HepG2 (cell line): Measurements from ENCODE around the gene SERPINB10. TPM values are rescaled to one million over a fixed set of nuclear protein-coding genes. Genes with fewer than 3 reads are reported as not detected.

Experiments used
- CBFB ChIP-seq: sonication (generic); formaldehyde crosslinking; IDR thresholded peaks from 2 replicates; pipeline ENCODE4 v1.4.0; 2020; ENCODE audit warnings: missing genetic modification reagents
- CHD4 ChIP-seq: fragments of 200-600 bp; sonication (generic); IDR thresholded peaks from 2 replicates; pipeline ENCODE4 v1.7.0; 2017; ENCODE audit warnings: mild to moderate bottlenecking, low read length, borderline replicate concordance
- ELF4 ChIP-seq: sonication (generic); formaldehyde crosslinking; IDR thresholded peaks from 2 replicates; pipeline ENCODE4 v1.5.0; 2020; ENCODE audit warnings: missing genetic modification reagents, mild to moderate bottlenecking, moderate library complexity, borderline replicate concordance
- HDAC6 ChIP-seq: fragments of 200-600 bp; sonication (generic); IDR thresholded peaks from 2 replicates; pipeline ENCODE4 v1.7.0; 2017; ENCODE audit warnings: mild to moderate bottlenecking, antibody characterized with exemption, low read length, low read depth
- HNRNPH1 ChIP-seq: fragments of 200-400 bp; formaldehyde crosslinking; optimal IDR thresholded peaks from 2 replicates; pipeline ENCODE3; 2017; ENCODE audit warnings: mild to moderate bottlenecking, low read depth, low read length
- MTF2 ChIP-seq: sonication (generic); formaldehyde crosslinking; IDR thresholded peaks from 2 replicates; pipeline ENCODE4 v1.5.0; 2020; ENCODE audit warnings: missing genetic modification reagents, borderline replicate concordance
- MYNN ChIP-seq: sonication (generic); formaldehyde crosslinking; IDR thresholded peaks from 2 replicates; pipeline ENCODE4 v1.4.0; 2020; ENCODE audit warnings: mild to moderate bottlenecking, low read depth, missing genetic modification reagents
- SNAPC2 ChIP-seq: sonication (generic); formaldehyde crosslinking; IDR thresholded peaks from 2 replicates; pipeline ENCODE4 v1.8.1; 2022; ENCODE audit warnings: mild to moderate bottlenecking, missing genetic modification reagents
- SRY ChIP-seq: sonication (generic); formaldehyde crosslinking; IDR thresholded peaks from 2 replicates; pipeline ENCODE4 v1.8.0; 2022; ENCODE audit warnings: mild to moderate bottlenecking, missing genetic modification reagents
- SYNCRIP ChIP-seq: fragments of 200-400 bp; formaldehyde crosslinking; IDR thresholded peaks from 2 replicates; pipeline ENCODE4 v1.6.1; 2018; ENCODE audit warnings: mild to moderate bottlenecking, low read depth, low read length; ENCODE audit not compliant: insufficient read depth
- ZFP36L1 ChIP-seq: sonication (generic); formaldehyde crosslinking; IDR thresholded peaks from 2 replicates; pipeline ENCODE4 v1.8.0; 2022; ENCODE audit warnings: mild to moderate bottlenecking, missing genetic modification reagents, moderate library complexity
- ZNF382 ChIP-seq: sonication (generic); formaldehyde crosslinking; IDR thresholded peaks from 2 replicates; pipeline ENCODE4 v1.5.0; 2020; ENCODE audit warnings: missing genetic modification reagents, mild to moderate bottlenecking, borderline replicate concordance
- ZNF564 ChIP-seq: sonication (generic); formaldehyde crosslinking; IDR thresholded peaks from 2 replicates; pipeline ENCODE4 v1.8.1; 2023; ENCODE audit warnings: mild to moderate bottlenecking, missing genetic modification reagents
- ZNF616 ChIP-seq: sonication (generic); formaldehyde crosslinking; IDR thresholded peaks from 2 replicates; pipeline ENCODE4 v1.5.0; 2020; ENCODE audit warnings: low read depth, mild to moderate bottlenecking, missing genetic modification reagents
- polyA plus RNA-seq, 8 experiments: library from polyadenylated mRNA; depleted of rRNA in 3 of 8; stranded (reverse) in 7 of 8; unstranded in 1 of 8; fragments of >200 nt; fragmentation: Illumina TruSeq in 4 of 8; extraction: Trizol in 4 of 8; gene quantifications; 2 replicates each; pipeline versions ENCODE4 v1.2.1 to v1.2.3, GENCODE V29; 2011 to 2016; ENCODE audit warnings: low read depth in 4 of 8, missing spikeins in 1 of 8, mixed read lengths in 1 of 8; ENCODE audit not compliant: insufficient read depth in 1 of 8
- total RNA-seq, 5 experiments: library from RNA; depleted of rRNA; stranded (reverse); fragments of >200 nt; fragmentation: Illumina TruSeq; extraction: Trizol; gene quantifications; 2 replicates each; pipeline ENCODE4 v1.2.3, GENCODE V29; 2016; ENCODE audit warnings: low read depth in 1 of 5
- TF ChIP-seq, protein P1 (sequence below): sonication (generic); formaldehyde crosslinking; IDR thresholded peaks from 2 replicates; pipeline ENCODE4 v1.4.0; 2020; ENCODE audit warnings: mild to moderate bottlenecking, missing genetic modification reagents
- TF ChIP-seq, protein P2 (sequence below): sonication (generic); formaldehyde crosslinking; IDR thresholded peaks from 2 replicates; pipeline ENCODE4 v1.8.1; 2023; ENCODE audit warnings: missing genetic modification reagents, inconsistent platforms, borderline replicate concordance
- TF ChIP-seq, protein P3 (sequence below): sonication (generic); formaldehyde crosslinking; IDR thresholded peaks from 2 replicates; pipeline ENCODE4 v1.5.1; 2020; ENCODE audit warnings: missing genetic modification reagents, mild to moderate bottlenecking, borderline replicate concordance
- TF ChIP-seq, protein P4 (sequence below): sonication (generic); formaldehyde crosslinking; IDR thresholded peaks from 2 replicates; pipeline ENCODE4 v1.8.0; 2022; ENCODE audit warnings: missing genetic modification reagents, mild to moderate bottlenecking, borderline replicate concordance
- TF ChIP-seq, protein P5 (sequence below): sonication (generic); formaldehyde crosslinking; IDR thresholded peaks from 2 replicates; pipeline ENCODE4 v1.4.0; 2020; ENCODE audit warnings: mild to moderate bottlenecking, low read depth, missing genetic modification reagents
- TF ChIP-seq, protein P6 (sequence below): IDR thresholded peaks from 2 replicates; pipeline ENCODE4 v1.6.1; 2016; ENCODE audit warnings: mild to moderate bottlenecking, missing biosample characterization, missing genetic modification reagents

The SERPINB10 gene
- total and polyA plus RNA-seq, 2 of the 13 experiments (the other 11 are each of a cell fraction or from before 2014, with no cell fraction given) = not detected

DNA sequence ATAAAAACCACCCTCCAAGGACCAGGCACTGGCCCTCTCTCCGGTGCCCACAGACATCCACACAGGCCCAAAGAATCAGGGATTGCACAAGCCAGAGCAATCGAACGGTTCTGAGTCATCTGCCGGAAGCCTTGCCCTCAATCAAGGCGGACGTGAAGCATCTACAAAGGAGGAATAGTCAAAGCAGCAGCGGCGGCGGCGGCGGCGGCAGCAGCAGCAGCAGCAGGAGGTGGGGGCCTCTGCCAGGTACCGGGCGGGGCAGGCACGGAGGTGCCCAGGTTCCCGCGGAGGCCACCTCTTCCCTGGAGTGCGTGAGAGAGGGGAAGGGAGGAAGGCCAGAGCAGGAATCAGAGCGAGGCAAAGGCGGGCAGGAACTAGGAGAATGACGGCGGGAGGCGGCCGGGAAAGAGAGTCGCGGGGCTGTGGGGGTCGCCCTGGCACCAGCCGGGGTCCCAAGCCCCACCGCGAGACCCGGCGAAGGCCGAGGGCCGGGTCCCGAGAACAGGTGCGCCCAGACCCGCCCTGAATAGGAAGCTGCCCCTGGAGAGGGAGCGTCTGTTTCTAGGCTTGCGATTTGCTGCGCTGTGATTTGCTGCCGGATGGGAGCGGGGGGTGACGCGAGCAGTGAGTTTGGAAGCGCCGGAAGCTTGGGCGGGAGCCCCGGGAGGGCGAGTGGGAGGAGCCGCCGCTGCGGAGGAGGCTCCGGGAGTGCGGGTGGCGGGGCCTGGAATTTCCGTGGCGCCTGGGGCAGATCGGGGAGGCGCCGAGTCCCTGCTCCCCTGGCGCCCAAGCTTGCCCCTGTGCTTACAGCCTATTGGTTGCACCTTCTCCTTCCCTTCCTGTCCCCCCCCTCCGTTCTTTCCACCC lies 62.4 kb downstream of the SERPINB10 start, which contains the start of gene SERPINB8 (continued):
- TF ChIP-seq, protein P1, sequence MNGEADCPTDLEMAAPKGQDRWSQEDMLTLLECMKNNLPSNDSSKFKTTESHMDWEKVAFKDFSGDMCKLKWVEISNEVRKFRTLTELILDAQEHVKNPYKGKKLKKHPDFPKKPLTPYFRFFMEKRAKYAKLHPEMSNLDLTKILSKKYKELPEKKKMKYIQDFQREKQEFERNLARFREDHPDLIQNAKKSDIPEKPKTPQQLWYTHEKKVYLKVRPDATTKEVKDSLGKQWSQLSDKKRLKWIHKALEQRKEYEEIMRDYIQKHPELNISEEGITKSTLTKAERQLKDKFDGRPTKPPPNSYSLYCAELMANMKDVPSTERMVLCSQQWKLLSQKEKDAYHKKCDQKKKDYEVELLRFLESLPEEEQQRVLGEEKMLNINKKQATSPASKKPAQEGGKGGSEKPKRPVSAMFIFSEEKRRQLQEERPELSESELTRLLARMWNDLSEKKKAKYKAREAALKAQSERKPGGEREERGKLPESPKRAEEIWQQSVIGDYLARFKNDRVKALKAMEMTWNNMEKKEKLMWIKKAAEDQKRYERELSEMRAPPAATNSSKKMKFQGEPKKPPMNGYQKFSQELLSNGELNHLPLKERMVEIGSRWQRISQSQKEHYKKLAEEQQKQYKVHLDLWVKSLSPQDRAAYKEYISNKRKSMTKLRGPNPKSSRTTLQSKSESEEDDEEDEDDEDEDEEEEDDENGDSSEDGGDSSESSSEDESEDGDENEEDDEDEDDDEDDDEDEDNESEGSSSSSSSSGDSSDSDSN (CRISPR knock-in tag) = peak; percentile 80; the same call in 1 of the 2 replicates
- TF ChIP-seq SRY (CRISPR knock-in tag) (no peak), HNRNPH1 (no peak), ELF4 (no peak; the same call in 1 of the 2 replicates), ZNF564 (CRISPR knock-in tag) (no peak), CBFB (CRISPR knock-in tag) (peak; percentile 32; the same call in 1 of the 2 replicates), CHD4 (no peak), ZNF616 (CRISPR knock-in tag) (no peak), SYNCRIP (no peak), ZFP36L1 (0 out of 2 replicates have a peak, but pooled peaks have one; percentile 49), SNAPC2 (CRISPR knock-in tag) (no peak), MTF2 (CRISPR knock-in tag) (peak; percentile 61; the same call in 1 of the 2 replicates), ZNF382 (CRISPR knock-in tag) (no peak), HDAC6 (no peak), MYNN (no peak)
- TF ChIP-seq, protein P2, sequence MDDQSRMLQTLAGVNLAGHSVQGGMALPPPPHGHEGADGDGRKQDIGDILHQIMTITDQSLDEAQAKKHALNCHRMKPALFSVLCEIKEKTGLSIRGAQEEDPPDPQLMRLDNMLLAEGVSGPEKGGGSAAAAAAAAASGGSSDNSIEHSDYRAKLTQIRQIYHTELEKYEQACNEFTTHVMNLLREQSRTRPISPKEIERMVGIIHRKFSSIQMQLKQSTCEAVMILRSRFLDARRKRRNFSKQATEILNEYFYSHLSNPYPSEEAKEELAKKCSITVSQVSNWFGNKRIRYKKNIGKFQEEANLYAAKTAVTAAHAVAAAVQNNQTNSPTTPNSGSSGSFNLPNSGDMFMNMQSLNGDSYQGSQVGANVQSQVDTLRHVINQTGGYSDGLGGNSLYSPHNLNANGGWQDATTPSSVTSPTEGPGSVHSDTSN (CRISPR knock-in tag) = no peak
- TF ChIP-seq, protein P3, sequence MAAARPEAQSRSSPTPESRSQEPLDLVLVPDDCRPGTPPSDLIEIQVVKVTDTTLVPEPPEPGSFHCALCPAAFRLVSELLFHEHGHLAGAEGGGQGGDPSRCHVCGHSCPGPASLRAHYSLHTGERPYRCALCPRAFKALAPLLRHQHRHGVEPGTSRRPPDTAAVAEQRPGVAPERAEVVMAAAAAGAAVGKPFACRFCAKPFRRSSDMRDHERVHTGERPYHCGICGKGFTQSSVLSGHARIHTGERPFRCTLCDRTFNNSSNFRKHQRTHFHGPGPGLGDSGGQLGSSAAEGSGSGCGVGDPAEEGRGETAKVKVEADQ (CRISPR knock-in tag) = no peak
- TF ChIP-seq, protein P4, sequence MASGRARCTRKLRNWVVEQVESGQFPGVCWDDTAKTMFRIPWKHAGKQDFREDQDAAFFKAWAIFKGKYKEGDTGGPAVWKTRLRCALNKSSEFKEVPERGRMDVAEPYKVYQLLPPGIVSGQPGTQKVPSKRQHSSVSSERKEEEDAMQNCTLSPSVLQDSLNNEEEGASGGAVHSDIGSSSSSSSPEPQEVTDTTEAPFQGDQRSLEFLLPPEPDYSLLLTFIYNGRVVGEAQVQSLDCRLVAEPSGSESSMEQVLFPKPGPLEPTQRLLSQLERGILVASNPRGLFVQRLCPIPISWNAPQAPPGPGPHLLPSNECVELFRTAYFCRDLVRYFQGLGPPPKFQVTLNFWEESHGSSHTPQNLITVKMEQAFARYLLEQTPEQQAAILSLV (CRISPR knock-in tag) = peak; percentile 74; the same call in 1 of the 2 replicates
- TF ChIP-seq, protein P5, sequence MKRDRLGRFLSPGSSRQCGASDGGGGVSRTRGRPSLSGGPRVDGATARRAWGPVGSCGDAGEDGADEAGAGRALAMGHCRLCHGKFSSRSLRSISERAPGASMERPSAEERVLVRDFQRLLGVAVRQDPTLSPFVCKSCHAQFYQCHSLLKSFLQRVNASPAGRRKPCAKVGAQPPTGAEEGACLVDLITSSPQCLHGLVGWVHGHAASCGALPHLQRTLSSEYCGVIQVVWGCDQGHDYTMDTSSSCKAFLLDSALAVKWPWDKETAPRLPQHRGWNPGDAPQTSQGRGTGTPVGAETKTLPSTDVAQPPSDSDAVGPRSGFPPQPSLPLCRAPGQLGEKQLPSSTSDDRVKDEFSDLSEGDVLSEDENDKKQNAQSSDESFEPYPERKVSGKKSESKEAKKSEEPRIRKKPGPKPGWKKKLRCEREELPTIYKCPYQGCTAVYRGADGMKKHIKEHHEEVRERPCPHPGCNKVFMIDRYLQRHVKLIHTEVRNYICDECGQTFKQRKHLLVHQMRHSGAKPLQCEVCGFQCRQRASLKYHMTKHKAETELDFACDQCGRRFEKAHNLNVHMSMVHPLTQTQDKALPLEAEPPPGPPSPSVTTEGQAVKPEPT (CRISPR knock-in tag) = no peak
- TF ChIP-seq, protein P6, sequence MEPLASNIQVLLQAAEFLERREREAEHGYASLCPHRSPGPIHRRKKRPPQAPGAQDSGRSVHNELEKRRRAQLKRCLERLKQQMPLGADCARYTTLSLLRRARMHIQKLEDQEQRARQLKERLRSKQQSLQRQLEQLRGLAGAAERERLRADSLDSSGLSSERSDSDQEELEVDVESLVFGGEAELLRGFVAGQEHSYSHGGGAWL = no peak
